Ascending aorta (tissue), 2 donors: ENCODE data around the gene UBE2C. TPM values are rescaled to one million over a fixed set of nuclear protein-coding genes. Genes with fewer than 3 reads are reported as not detected.

Experiments used
- DNase-seq, 2 donors: peaks; one replicate each; pipeline ENCODE4 v3.0.0-alpha.2; 2019; ENCODE audit warnings: low spot score in 2 of 2
- H3K27ac ChIP-seq, 2 donors: fragments of 200-600 bp; sonication (generic); one replicate each; pipeline ENCODE4 v1.5.1; 2016 to 2017; ENCODE audit warnings: mild to moderate bottlenecking in 1 of 2
- H3K27me3 ChIP-seq: fragments of 200-600 bp; sonication (generic); one replicate; pipeline ENCODE4 v1.5.1; 2017
- H3K36me3 ChIP-seq, 2 donors: fragments of 200-600 bp; sonication (generic); one replicate each; pipeline ENCODE4 v1.5.1; 2016
- H3K4me1 ChIP-seq, 2 donors: fragments of 200-600 bp; sonication (generic); one replicate each; pipeline ENCODE4 v1.5.1; 2016 to 2017; ENCODE audit warnings: mild to moderate bottlenecking in 1 of 2
- H3K4me3 ChIP-seq, 2 donors: fragments of 200-600 bp; sonication (generic); one replicate each; pipeline ENCODE4 v1.5.1; 2016 to 2017; ENCODE audit warnings: mild to moderate bottlenecking in 1 of 2
- H3K9me3 ChIP-seq, 2 donors: fragments of 200-600 bp; sonication (generic); one replicate each; pipeline ENCODE4 v1.5.1; 2016
- intact Hi-C: fragments of 100-400 bp; cut with DNase I; formaldehyde crosslinking; loops from one replicate; pipeline ENCODE4 v1.15.1; 2023
- total RNA-seq: library from RNA; depleted of rRNA; stranded (reverse); fragments of >200 nt; gene quantifications from one replicate; pipeline ENCODE4 v1.1.0, GENCODE V29; 2016
- TF ChIP-seq, protein P1 (sequence below), 3 experiments: fragments of 200-600 bp in 2 of 3; fragments of 450-650 bp in 1 of 3; sonication (generic) in 2 of 3; IDR thresholded peaks; one replicate each; pipeline ENCODE4 v1.5.1; 2016 to 2019; ENCODE audit warnings: antibody characterized with exemption in 3 of 3, mild to moderate bottlenecking in 1 of 3, moderate library complexity in 1 of 3

UBE2C gene
- total RNA-seq, 1 donor from 2014 or later: not detected

GRCh38 chr20:45822857-45823256 lies 10.4 kb downstream of the UBE2C start:
- Histone ChIP-seq H3K27me3 (no peaks in the 10 kb centered on the region), H3K4me1 (peaks cover 10 to 38% of the 10 kb centered on the region in 2 donors), H3K36me3 (no peaks in the 10 kb centered on the region), H3K27ac (peak overlapping the region; percentile 14 to 41), H3K4me3 (peak overlapping the region; percentile 13 to 50), H3K9me3 (no peaks in the 10 kb centered on the region)
- no peak for DNase-seq
- intact Hi-C loops: no loop called here
- TF ChIP-seq, protein P1, sequence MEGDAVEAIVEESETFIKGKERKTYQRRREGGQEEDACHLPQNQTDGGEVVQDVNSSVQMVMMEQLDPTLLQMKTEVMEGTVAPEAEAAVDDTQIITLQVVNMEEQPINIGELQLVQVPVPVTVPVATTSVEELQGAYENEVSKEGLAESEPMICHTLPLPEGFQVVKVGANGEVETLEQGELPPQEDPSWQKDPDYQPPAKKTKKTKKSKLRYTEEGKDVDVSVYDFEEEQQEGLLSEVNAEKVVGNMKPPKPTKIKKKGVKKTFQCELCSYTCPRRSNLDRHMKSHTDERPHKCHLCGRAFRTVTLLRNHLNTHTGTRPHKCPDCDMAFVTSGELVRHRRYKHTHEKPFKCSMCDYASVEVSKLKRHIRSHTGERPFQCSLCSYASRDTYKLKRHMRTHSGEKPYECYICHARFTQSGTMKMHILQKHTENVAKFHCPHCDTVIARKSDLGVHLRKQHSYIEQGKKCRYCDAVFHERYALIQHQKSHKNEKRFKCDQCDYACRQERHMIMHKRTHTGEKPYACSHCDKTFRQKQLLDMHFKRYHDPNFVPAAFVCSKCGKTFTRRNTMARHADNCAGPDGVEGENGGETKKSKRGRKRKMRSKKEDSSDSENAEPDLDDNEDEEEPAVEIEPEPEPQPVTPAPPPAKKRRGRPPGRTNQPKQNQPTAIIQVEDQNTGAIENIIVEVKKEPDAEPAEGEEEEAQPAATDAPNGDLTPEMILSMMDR (IDR thresholded peaks at IDR 0.05): no peak

- no peak for DNase-seq
- TF ChIP-seq, protein P1 (IDR thresholded peaks at IDR 0.05): peak in 1 of 3 experiments; percentile 44
- peak overlapping the region in 1 of 2 donors; percentile 10 for H3K27ac ChIP-seq
- H3K4me3 ChIP-seq: peak overlapping the region; percentile 15 to 27
- no peaks in the 10 kb centered on the region for H3K9me3 ChIP-seq
- H3K36me3 ChIP-seq: no peaks in the 10 kb centered on the region
- no peaks in the 10 kb centered on the region for H3K27me3 ChIP-seq
- peaks cover 15 to 43% of the 10 kb centered on the region in 2 donors for H3K4me1 ChIP-seq
- intact Hi-C loops: no loop called here
Observed at GRCh38 chr20:45823949-45824835, 11.7 kb downstream of the UBE2C start.

- Histone ChIP-seq H3K4me1 (peaks cover 15 to 45% of the 10 kb centered on the region in 2 donors), H3K9me3 (no peaks in the 10 kb centered on the region), H3K27ac (peak overlapping the region; percentile 84 to 92), H3K27me3 (no peaks in the 10 kb centered on the region), H3K4me3 (no peak overlapping the region), H3K36me3 (no peaks in the 10 kb centered on the region)
- peak in 1 of 2 donors; percentile 74 for DNase-seq
- TF ChIP-seq, protein P1 (IDR thresholded peaks at IDR 0.05): no peak
- intact Hi-C loops: no loop called here
Observed at GRCh38 chr20:45826381-45827019, 14.1 kb downstream of the UBE2C start.

- no peak within 1 kb of the TSS for H3K4me3 ChIP-seq
- H3K27me3 ChIP-seq: no peaks in the 10 kb centered on the region
- TF ChIP-seq, protein P1 (IDR thresholded peaks at IDR 0.05): no peak
- H3K36me3 ChIP-seq: no peaks in the 10 kb centered on the region
- intact Hi-C loops: no loop called here
- no peaks in the 10 kb centered on the region for H3K9me3 ChIP-seq
- peaks cover 15 to 45% of the 10 kb centered on the region in 2 donors for H3K4me1 ChIP-seq
- DNase-seq: no peak
- peak within 1 kb of the TSS; percentile 84 to 92 for H3K27ac ChIP-seq
Observed at GRCh38 chr20:45827030-45827652, 14.7 kb downstream of the UBE2C start, which contains the start of gene TNNC2. Gene TNNC2 (minus strand): TSS chr20:45827312. CDS start chr20:45827248, 64 bp downstream.

DNA sequence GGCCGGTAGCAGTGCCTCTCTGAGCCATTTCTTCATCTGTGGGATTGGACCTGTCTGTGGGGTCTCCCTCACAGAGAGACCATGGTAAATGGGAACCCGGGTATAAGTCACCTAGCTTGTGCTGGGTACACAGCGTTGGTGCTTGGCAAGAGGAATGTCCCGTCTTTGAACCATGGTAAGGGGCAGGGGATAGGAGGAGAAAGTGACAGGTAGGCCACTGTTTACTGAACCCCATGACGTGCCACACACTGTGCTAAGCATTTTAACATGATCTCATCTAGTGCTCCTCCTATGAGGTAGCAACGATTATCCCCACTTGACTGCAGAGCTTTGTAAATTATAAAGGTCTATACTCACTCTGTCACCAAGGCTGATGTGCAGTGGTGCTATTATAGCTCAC lies 15.3 kb downstream of the UBE2C start:
- H3K9me3 ChIP-seq: no peaks in the 10 kb centered on the region
- TF ChIP-seq, protein P1 (IDR thresholded peaks at IDR 0.05): no peak
- no peaks in the 10 kb centered on the region for H3K36me3 ChIP-seq
- no peak overlapping the region for H3K4me3 ChIP-seq
- intact Hi-C loops: no loop called here
- H3K27me3 ChIP-seq: no peaks in the 10 kb centered on the region
- DNase-seq: no peak
- H3K4me1 ChIP-seq: peaks cover 17 to 45% of the 10 kb centered on the region in 2 donors
- peak overlapping the region; percentile 84 to 92 for H3K27ac ChIP-seq
